A673 (cell line): Measurements from ENCODE around the gene BBX. TPM values are rescaled to one million over a fixed set of nuclear protein-coding genes. Genes with fewer than 3 reads are reported as not detected.

Source experiments
- BruUV-seq: library from RNA; stranded (reverse); fragments of 400-500 nt; replicated peaks from 2 replicates; lab custom pipeline; 2021; lab: Mats Ljungman, UMichigan
- CTCF ChIA-PET: fragments of 300-600 bp; sonication (Branson Sonifier 250); formaldehyde crosslinking; loops from one replicate; lab custom pipeline; 2022; ENCODE audit warnings: antibody characterized with exemption; lab: Charles Lee
- POLR2A ChIA-PET: fragments of 300-600 bp; sonication (Branson Sonifier 250); formaldehyde crosslinking; loops from one replicate; lab custom pipeline; 2022; ENCODE audit warnings: antibody characterized with exemption; ENCODE audit not compliant: low non-redundant PET; lab: Charles Lee
- DNase-seq: peaks from one replicate; pipeline ENCODE4 v3.0.0-alpha.2; 2015; ENCODE audit warnings: low spot score
- H3K27ac ChIP-seq: fragments of 200-600 bp; sonication (generic); 2 replicates; pipeline ENCODE4 v1.5.1; 2016; ENCODE audit warnings: mixed run types, low read depth, mild to moderate bottlenecking, mixed read lengths, antibody characterized with exemption, low read length; ENCODE audit not compliant: poor library complexity, severe bottlenecking
- H3K27me3 ChIP-seq: fragments of 200-600 bp; sonication (generic); replicated peaks from 2 replicates; pipeline ENCODE4 v1.6.1; 2017; ENCODE audit warnings: mixed run types, low read depth, mild to moderate bottlenecking, mixed read lengths, antibody characterized with exemption, low read length; ENCODE audit not compliant: insufficient read depth, poor library complexity
- H3K36me3 ChIP-seq: fragments of 200-600 bp; sonication (generic); 2 replicates; pipeline ENCODE4 v1.6.1; 2016; ENCODE audit warnings: mixed run types, mild to moderate bottlenecking, mixed read lengths, antibody characterized with exemption, low read length; ENCODE audit not compliant: insufficient read depth, poor library complexity, severe bottlenecking
- H3K4me1 ChIP-seq: fragments of 200-600 bp; sonication (generic); 2 replicates; pipeline ENCODE4 v1.6.1; 2017; ENCODE audit warnings: mixed run types, mild to moderate bottlenecking, mixed read lengths, antibody characterized with exemption, low read length; ENCODE audit not compliant: insufficient read depth, poor library complexity, severe bottlenecking
- H3K4me3 ChIP-seq: fragments of 200-600 bp; sonication (generic); 2 replicates; pipeline ENCODE4 v1.5.1; 2016; ENCODE audit warnings: low read depth, mixed run types, mild to moderate bottlenecking, mixed read lengths, low read length; ENCODE audit not compliant: poor library complexity, severe bottlenecking
- H3K9me3 ChIP-seq: fragments of 200-600 bp; sonication (generic); 2 replicates; pipeline ENCODE4 v1.6.1; 2016; ENCODE audit warnings: mixed run types, low read depth, mild to moderate bottlenecking, mixed read lengths, antibody characterized with exemption, low read length; ENCODE audit not compliant: poor library complexity, severe bottlenecking
- CTCF ChIP-seq: fragments of 300-800, 200-600 bp; sonication (generic); conservative IDR thresholded peaks from 2 replicates; pipeline ENCODE4 v1.5.1; 2017; ENCODE audit warnings: low read depth, mild to moderate bottlenecking, antibody characterized with exemption, low read length, moderate library complexity, mixed read lengths
- EZH2 ChIP-seq: fragments of 200-600 bp; sonication (generic); IDR thresholded peaks from 2 replicates; pipeline ENCODE4 v1.6.1; 2017; ENCODE audit warnings: borderline replicate concordance, low read depth, mild to moderate bottlenecking, mixed read lengths, antibody characterized with exemption, low read length; ENCODE audit not compliant: poor library complexity, severe bottlenecking
- intact Hi-C: fragments of 100-400 bp; cut with micrococcal nuclease; formaldehyde crosslinking; loops from one replicate; pipeline ENCODE4 v1.10.0; 2022; ENCODE audit not compliant: unreplicated experiment
- total RNA-seq: library from RNA; stranded (reverse); gene quantifications from 2 replicates; pipeline ENCODE4 v1.2.3, GENCODE V29; 2021

The BBX gene
- total RNA-seq, 1 experiment from 2014 or later, result 28.9 TPM

GRCh38 chr3:107790612-107791011 lies 267.9 kb downstream of the BBX start:
- Histone ChIP-seq H3K4me1 (no peaks in the 10 kb centered on the region), H3K4me3 (no peak overlapping the region), H3K36me3 (no peaks in the 10 kb centered on the region), H3K27me3 (no peaks in the 10 kb centered on the region), H3K9me3 (no peaks in the 10 kb centered on the region), H3K27ac (no peak overlapping the region)
- CTCF ChIA-PET, result no interaction called here
- DNase-seq, result no peak
- intact Hi-C loops, result no loop called here
- TF ChIP-seq CTCF (no peak), EZH2 (no peak)
- no TSS peak for BruUV-seq
- POLR2A ChIA-PET, result no interaction called here

GRCh38 chr3:107791027-107791426 lies 268.3 kb downstream of the BBX start:
- DNase-seq, result no peak
- no peak overlapping the region for H3K4me3 ChIP-seq
- no peaks in the 10 kb centered on the region for H3K4me1 ChIP-seq
- POLR2A ChIA-PET, result no interaction called here
- no peaks in the 10 kb centered on the region for H3K27me3 ChIP-seq
- no peaks in the 10 kb centered on the region for H3K36me3 ChIP-seq
- TF ChIP-seq CTCF, result no peak
- no peak for TF ChIP-seq EZH2
- intact Hi-C loops, result no loop called here
- no peaks in the 10 kb centered on the region for H3K9me3 ChIP-seq
- no TSS peak for BruUV-seq
- H3K27ac ChIP-seq, result no peak overlapping the region
- CTCF ChIA-PET, result no interaction called here

- POLR2A ChIA-PET, result no interaction called here
- no peak for DNase-seq
Observed at GRCh38 chr3:107791450-107791849, 268.7 kb downstream of the BBX start.

More at GRCh38 chr3:107791450-107791849, 268.7 kb downstream of the BBX start:
- TF ChIP-seq EZH2, result no peak
- TF ChIP-seq CTCF, result no peak
- intact Hi-C loops, result no loop called here
- no peak overlapping the region for H3K27ac ChIP-seq
- no peaks in the 10 kb centered on the region for H3K9me3 ChIP-seq
- no TSS peak for BruUV-seq
- H3K36me3 ChIP-seq, result no peaks in the 10 kb centered on the region
- H3K27me3 ChIP-seq, result no peaks in the 10 kb centered on the region
- no peaks in the 10 kb centered on the region for H3K4me1 ChIP-seq
- no peak overlapping the region for H3K4me3 ChIP-seq
- CTCF ChIA-PET, result no interaction called here
